Esophagus (tissue), 2 donors: Measurements from ENCODE around the gene NCBP3. TPM values are rescaled to one million over a fixed set of nuclear protein-coding genes. Genes with fewer than 3 reads are reported as not detected.
"Not testable (repeated sequence)": the region's sequence is repeated elsewhere in the genome, so short reads cannot be mapped to it uniquely, and the experiment has no call there.

Source experiments
- H3K27ac ChIP-seq, 2 donors: one replicate each; pipeline ENCODE4 v1.5.1; 2013; ENCODE audit warnings: low read depth in 2 of 2, mild to moderate bottlenecking in 2 of 2, inconsistent platforms in 1 of 2, low read length in 1 of 2, moderate library complexity in 1 of 2
- H3K27me3 ChIP-seq, 2 donors: one replicate each; pipeline ENCODE4 v1.6.1; 2013; ENCODE audit warnings: low read length in 2 of 2, control low read depth in 1 of 2, mild to moderate bottlenecking in 1 of 2; ENCODE audit not compliant: insufficient read depth in 2 of 2, control insufficient read depth in 1 of 2
- H3K36me3 ChIP-seq, 2 donors: one replicate each; pipeline ENCODE4 v1.6.1; 2013; ENCODE audit warnings: low read length in 1 of 2; ENCODE audit not compliant: control insufficient read depth in 2 of 2, insufficient read depth in 2 of 2
- H3K4me1 ChIP-seq, 2 donors: one replicate each; pipeline ENCODE4 v1.6.1; 2013; ENCODE audit warnings: low read length in 1 of 2; ENCODE audit not compliant: control insufficient read depth in 2 of 2, insufficient read depth in 2 of 2
- H3K4me3 ChIP-seq, 2 donors: one replicate each; pipeline ENCODE4 v1.5.1; 2013; ENCODE audit warnings: low read length in 2 of 2, mild to moderate bottlenecking in 2 of 2, low read depth in 1 of 2, moderate library complexity in 1 of 2
- H3K9me3 ChIP-seq, 2 donors: one replicate each; pipeline ENCODE4 v1.6.1; 2013; ENCODE audit warnings: mild to moderate bottlenecking in 2 of 2, low read depth in 1 of 2, low read length in 1 of 2, moderate library complexity in 1 of 2; ENCODE audit not compliant: control insufficient read depth in 2 of 2, insufficient read depth in 1 of 2
- WGBS, 2 donors: extraction: QIAGEN DNeasy Blood & Tissue Kit; methylation state at CpG; one replicate each; pipeline ENCODE4 v1.1.7; 2013; 5-methylcytosine and 5-hydroxymethylcytosine counted together
- polyA plus RNA-seq, 2 donors: library from polyadenylated mRNA; stranded (reverse); fragments of 200-250 nt; gene quantifications; one replicate each; pipeline ENCODE4 v1.2.3, GENCODE V29; 2013
- donor health status: healthy with polysubstance abuse.
- donor health status: Bipolar disorder and iron deficiency.

NCBP3 gene
- polyA plus RNA-seq, 2 donors, result 17.1 to 18.9 TPM

- not testable (repeated sequence) for H3K27me3 ChIP-seq, H3K36me3 ChIP-seq, H3K4me3 ChIP-seq, H3K9me3 ChIP-seq, H3K27ac ChIP-seq, H3K4me1 ChIP-seq
- WGBS, 2 donors, result 86 to 88% methylated on average over 5 of the region's 5 CpGs
Observed at GRCh38 chr17:3785323-3785722, 60.7 kb downstream of the NCBP3 start.

- 77 to 81% methylated on average over 8 of the region's 8 CpGs for WGBS, 2 donors
Observed at GRCh38 chr17:3782751-3783150, 63.3 kb downstream of the NCBP3 start.

GRCh38 chr17:3780986-3781385, 65.1 kb downstream of the NCBP3 start:
- WGBS, 2 donors, result 73 to 80% methylated on average over 6 of the region's 6 CpGs
- no peak overlapping the region for H3K27ac ChIP-seq
- H3K9me3 ChIP-seq, result no peaks in the 10 kb centered on the region
- H3K4me1 ChIP-seq, result no peaks in the 10 kb centered on the region
- H3K36me3 ChIP-seq, result no peaks in the 10 kb centered on the region
- no peaks in the 10 kb centered on the region for H3K27me3 ChIP-seq
- H3K4me3 ChIP-seq, result no peak overlapping the region

More at GRCh38 chr17:3782751-3783150, 63.3 kb downstream of the NCBP3 start:
- H3K27ac ChIP-seq, result no peak overlapping the region
- H3K27me3 ChIP-seq, result no peaks in the 10 kb centered on the region
- H3K4me1 ChIP-seq, result no peaks in the 10 kb centered on the region
- no peak overlapping the region for H3K4me3 ChIP-seq
- H3K9me3 ChIP-seq, result no peaks in the 10 kb centered on the region
- no peaks in the 10 kb centered on the region for H3K36me3 ChIP-seq

GRCh38 chr17:3777366-3778120, 68.5 kb downstream of the NCBP3 start:
- no peaks in the 10 kb centered on the region for H3K9me3 ChIP-seq
- H3K27me3 ChIP-seq, result no peaks in the 10 kb centered on the region
- no peaks in the 10 kb centered on the region for H3K4me1 ChIP-seq
- WGBS, 2 donors, result 87% methylated on average over 20 of the region's 20 CpGs
- no peak overlapping the region for H3K4me3 ChIP-seq
- no peaks in the 10 kb centered on the region for H3K36me3 ChIP-seq
- no peak overlapping the region for H3K27ac ChIP-seq

GRCh38 chr17:3773966-3774365, 72.1 kb downstream of the NCBP3 start:
- 95 to 96% methylated on average over 3 of the region's 3 CpGs for WGBS, 2 donors
- no peaks in the 10 kb centered on the region for H3K27me3 ChIP-seq
- peaks cover 0 to 2% of the 10 kb centered on the region in 2 donors for H3K9me3 ChIP-seq
- H3K27ac ChIP-seq, result no peak overlapping the region
- H3K36me3 ChIP-seq, result no peaks in the 10 kb centered on the region
- no peak overlapping the region for H3K4me3 ChIP-seq
- H3K4me1 ChIP-seq, result no peaks in the 10 kb centered on the region

- Histone ChIP-seq H3K27ac (no peak overlapping the region), H3K27me3 (no peaks in the 10 kb centered on the region), H3K9me3 (peaks cover 0 to 2% of the 10 kb centered on the region in 2 donors), H3K4me1 (no peaks in the 10 kb centered on the region), H3K4me3 (no peak overlapping the region), H3K36me3 (no peaks in the 10 kb centered on the region)
- WGBS, 2 donors, result 66 to 76% methylated on average over 5 of the region's 5 CpGs
Observed at GRCh38 chr17:3773511-3773910, 72.5 kb downstream of the NCBP3 start.

GRCh38 chr17:3772764-3773163, 73.3 kb downstream of the NCBP3 start:
- 72 to 76% methylated on average over 12 of the region's 12 CpGs for WGBS, 2 donors
- Histone ChIP-seq H3K27ac (no peak overlapping the region), H3K4me3 (no peak overlapping the region)

GRCh38 chr17:3771140-3771539, 74.9 kb downstream of the NCBP3 start:
- Histone ChIP-seq H3K27ac (no peak overlapping the region), H3K4me3 (no peak overlapping the region), H3K36me3 (no peaks in the 10 kb centered on the region), H3K27me3 (no peaks in the 10 kb centered on the region), H3K9me3 (peaks cover 0 to 2% of the 10 kb centered on the region in 2 donors), H3K4me1 (peaks cover 0 to 2% of the 10 kb centered on the region in 2 donors)
- WGBS, 2 donors, result 42 to 63% methylated on average over 16 of the region's 16 CpGs

More at GRCh38 chr17:3772764-3773163, 73.3 kb downstream of the NCBP3 start:
- Histone ChIP-seq H3K27me3 (no peaks in the 10 kb centered on the region), H3K36me3 (no peaks in the 10 kb centered on the region), H3K4me1 (peaks cover 0 to 2% of the 10 kb centered on the region in 2 donors), H3K9me3 (peaks cover 0 to 2% of the 10 kb centered on the region in 2 donors)

- no peaks in the 10 kb centered on the region for H3K27me3 ChIP-seq
- H3K4me1 ChIP-seq, result peaks cover 0 to 2% of the 10 kb centered on the region in 2 donors
Observed at GRCh38 chr17:3770466-3770865, 75.6 kb downstream of the NCBP3 start.

GRCh38 chr17:3768769-3769168, 77.3 kb downstream of the NCBP3 start:
- WGBS, 2 donors, result 64 to 71% methylated on average over 8 of the region's 8 CpGs
- peak overlapping the region in 1 of 2 donors; percentile 28 for H3K27ac ChIP-seq

More at GRCh38 chr17:3770466-3770865, 75.6 kb downstream of the NCBP3 start:
- Histone ChIP-seq H3K4me3 (no peak overlapping the region), H3K36me3 (no peaks in the 10 kb centered on the region), H3K27ac (no peak overlapping the region), H3K9me3 (peaks cover 0 to 2% of the 10 kb centered on the region in 2 donors)
- 61 to 65% methylated on average over 8 of the region's 8 CpGs for WGBS, 2 donors

More at GRCh38 chr17:3768769-3769168, 77.3 kb downstream of the NCBP3 start:
- Histone ChIP-seq H3K9me3 (peaks cover 0 to 2% of the 10 kb centered on the region in 2 donors), H3K4me1 (peaks cover 0 to 2% of the 10 kb centered on the region in 2 donors), H3K4me3 (no peak overlapping the region), H3K36me3 (no peaks in the 10 kb centered on the region), H3K27me3 (no peaks in the 10 kb centered on the region)
